ENCODE results near the gene TMEM266.

TMEM266 gene

DNA sequence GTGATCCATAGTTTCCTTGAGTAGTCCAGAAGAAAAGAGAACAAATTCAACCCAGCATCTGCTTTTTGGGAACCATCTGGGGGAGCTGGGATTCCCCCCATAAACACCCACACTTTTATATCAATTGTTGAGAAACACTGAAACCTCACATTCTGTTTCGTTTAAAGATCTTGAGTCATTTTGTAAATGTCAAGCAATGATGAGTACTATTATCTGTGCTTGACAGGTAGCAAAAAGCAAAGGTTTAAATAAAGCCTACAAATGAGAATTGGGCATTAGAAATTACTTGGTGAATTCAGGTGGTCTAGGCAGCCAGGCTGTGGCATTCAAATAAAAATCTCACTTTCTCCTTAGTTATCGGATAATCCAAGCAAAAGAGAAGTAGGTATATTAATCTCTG lies 75.7 kb downstream of the TMEM266 start:
- no peak for DNase-seq

DNA sequence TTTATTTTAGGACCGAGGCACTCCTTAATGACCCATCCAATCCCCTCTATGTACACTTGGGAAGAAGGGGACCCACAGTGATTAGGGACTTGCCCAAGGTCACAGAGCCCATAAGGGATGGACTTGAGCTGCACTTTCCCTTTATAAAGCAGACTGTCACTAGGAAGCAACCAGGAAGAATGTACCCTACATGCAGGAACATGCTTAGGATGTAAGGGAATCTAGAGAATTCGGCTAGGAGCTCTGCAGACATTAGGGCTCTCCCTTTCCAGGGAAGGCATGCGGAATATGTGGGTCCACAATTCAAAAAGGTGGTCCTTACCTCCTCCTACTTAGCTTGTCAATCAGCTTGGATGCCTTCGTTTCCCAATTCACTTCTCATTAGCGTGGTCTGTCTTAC lies 78.7 kb downstream of the TMEM266 start:
- no peak for DNase-seq

DNA sequence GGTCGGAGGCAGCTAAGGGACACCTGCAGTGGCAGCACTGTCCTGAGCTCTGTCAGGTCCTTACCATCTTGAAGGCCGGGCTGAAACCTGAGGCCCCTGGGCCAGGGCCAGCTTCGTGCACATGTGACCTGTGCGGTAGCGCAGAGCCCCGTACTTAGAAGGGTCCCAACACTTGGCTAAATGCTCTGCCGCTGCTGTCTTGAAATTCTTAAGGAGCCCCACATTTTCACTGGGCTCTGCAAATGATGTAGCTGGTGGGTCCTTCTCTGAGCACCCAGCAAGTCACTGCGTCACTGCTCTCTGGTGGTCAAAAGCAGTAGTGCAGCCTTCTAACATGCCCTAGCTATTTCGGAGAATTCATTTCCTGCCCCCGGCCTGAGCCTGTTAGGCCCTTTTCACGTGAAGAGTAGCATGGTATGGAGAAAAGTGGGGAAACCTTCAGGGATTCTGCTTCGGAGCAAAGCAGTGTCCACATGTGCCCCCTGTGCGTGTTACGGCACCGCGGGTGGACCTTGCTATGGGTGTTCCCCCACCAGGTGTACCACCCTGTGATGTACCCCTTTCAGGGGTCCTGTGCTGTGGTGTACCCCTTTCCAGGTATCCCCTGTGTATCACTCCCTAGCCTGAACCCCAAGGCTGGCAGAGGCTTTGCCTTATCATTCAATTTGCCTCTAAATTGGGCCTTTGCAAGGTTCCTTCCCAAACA lies 79.7 kb downstream of the TMEM266 start:
- DNase-seq: peak; percentile 65 to 78

DNA sequence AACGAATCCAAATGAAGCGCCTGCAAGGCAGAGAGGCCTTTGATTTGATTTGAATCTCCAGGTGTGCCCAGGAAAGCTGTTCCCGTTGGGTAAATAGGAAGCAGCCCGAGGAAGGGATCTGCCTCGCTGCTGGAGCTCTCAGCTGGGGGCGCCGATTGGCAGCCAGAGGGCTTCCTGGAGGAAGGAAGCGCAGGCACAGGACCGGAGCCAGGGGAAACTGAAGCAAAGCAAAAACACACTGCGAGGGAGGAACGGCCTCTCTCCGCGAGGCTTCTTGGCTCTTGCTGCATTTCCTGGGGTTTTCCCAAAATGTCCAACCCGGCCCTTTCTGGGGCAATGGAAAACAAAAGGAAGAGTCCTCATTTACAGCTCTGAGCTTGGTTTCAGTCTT lies 80.3 kb downstream of the TMEM266 start:
- DNase-seq: no peak

DNA sequence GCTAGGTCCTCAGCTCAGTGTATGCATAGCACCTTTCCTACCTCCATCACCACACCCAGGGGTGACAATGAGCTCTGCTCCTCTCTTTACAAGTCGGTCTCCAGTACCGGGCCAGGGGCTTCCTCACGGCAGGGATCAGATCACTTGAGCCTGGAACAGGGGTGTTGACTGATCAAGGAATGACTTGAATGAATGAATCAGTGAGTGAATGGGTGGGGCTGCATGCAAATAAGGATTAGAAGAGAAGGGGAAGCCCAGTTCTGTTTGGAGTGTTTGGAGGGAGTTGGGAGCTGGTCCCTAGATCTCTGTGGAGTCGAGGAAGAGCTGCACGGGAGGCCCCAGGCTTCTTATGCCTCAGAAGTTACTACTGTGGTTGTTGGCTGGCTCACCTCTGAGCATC lies 87.0 kb downstream of the TMEM266 start:
- DNase-seq: no peak

DNA sequence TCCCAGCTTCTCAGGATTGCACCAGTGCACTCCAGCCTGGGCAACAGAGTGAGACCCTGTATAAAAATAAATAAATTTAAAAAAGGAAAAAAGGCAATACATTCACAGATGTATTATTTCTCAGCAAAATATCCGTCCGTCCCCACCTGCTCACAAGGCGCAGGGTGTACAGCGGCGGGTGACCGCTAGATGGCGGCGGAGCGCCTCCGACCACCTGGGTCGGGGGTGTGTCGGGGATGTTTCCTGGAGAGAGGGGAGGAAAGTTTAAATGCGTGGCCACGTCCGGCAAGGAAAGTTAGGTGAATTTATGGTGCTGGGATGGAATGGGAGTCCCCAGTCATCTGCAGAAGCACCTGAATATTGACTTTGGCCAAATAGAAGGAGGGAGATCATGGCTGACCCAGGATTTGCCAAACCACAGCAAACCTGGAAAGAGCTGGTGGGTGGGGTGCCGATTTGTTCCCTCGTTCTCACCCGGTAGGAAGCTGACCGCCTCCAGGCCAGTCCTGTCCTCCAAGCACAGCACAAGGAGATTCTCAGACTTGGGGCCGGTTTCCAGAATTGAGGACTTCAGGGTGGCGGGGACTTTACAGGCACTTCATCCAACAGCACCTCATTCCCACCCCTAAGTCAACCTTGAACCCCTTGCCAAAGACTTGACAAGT lies 88.3 kb downstream of the TMEM266 start:
- DNase-seq: peak; percentile 31 to 65

DNA sequence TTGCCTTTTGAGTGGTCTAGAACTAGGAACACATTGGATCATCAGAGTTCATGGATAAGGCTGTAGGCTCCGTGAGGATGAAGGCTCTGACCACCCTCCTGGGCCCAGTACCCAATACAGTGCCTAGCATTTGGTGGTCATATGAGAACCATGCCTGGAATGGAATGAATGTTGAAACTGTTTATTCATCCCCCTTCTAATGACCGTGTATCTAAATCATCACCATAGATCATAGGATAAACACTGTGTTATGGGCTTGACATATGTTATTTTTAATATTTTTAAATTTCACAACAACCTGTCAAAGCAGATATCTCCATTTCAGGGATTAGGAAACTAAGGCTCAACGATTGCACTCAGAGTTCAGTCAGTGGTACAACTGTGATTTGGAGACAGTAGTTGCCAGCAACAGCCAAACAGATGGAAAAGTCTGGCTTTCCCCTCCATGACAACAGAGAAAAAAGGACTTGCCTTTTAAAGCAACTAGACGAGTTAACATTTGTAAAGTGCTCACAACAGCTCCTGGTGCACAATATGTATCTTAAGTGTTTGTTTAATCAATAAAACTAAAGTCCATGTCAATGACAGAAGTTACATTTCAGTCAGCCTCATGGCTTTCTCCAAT lies 89.6 kb downstream of the TMEM266 start:
- peak in 1 of 2 experiments; percentile 15 for DNase-seq

DNA sequence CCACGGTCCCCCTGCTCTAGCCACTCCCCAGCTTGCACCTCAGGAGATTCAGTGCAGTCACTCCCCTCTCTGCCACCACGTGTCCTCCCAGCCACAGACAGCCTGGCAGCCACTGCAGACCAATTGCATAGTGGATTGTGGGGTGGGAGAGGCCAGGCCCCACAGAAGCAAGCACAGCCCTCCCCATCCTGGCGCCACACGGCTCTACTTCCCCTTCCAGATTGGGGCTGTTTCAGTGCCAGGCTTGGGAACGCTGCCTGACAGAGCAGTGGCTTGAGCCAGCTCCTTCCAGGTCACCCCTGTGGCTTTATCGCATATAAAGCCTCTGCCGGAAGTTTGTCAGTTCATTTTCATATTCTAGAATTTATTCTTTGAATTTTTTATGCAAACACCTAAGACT lies 90.7 kb downstream of the TMEM266 start:
- peak in 1 of 2 experiments; percentile 69 for DNase-seq

DNA sequence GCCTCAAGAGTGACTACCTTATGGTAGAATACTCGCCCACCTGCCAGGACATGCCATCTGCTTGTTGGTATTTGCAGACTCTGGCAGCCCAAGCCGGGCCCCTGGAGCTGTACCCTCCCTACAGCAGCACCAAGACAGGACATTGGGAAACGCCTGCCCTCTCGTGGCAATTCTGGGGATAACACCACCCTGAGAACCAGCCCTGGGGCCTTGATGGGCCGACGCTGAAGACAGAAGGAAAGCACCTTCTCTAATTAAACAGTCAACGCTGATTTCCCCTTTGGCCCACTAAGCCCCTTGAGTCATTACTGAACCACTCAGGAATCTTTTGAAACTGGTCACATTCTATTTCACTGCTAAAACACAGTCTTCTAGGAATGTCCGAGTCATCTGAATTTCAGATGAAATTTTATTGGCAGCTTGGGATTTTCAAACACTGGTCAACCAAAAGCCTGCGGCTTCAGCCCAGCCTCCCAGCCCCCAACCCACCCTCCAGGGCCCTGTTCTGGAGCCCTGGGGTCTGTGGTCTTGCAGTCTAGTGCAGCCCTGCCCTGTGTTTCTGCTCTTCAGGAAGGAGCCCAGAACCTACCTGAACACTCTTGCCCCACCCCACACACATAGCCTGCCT lies 91.3 kb downstream of the TMEM266 start:
- peak; percentile 97 for DNase-seq

DNA sequence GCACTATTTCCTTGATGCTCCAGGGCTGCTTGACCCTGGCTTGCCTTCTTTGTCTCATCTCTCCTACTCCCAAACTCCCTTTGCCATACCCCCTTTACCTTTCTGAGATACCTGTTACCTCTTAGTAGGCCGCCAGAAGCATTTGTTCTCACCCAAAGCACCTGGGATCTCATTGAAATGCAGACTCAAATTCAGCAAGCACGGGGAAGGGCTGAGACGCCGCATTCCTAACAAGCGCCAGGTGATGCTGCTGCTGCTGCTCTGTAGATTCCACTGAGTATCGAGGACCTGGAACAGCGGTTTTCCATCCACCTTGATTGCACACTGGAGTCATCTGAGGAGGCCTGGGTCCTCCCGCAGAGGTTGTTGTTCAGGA lies 91.8 kb downstream of the TMEM266 start:
- no peak for DNase-seq

DNA sequence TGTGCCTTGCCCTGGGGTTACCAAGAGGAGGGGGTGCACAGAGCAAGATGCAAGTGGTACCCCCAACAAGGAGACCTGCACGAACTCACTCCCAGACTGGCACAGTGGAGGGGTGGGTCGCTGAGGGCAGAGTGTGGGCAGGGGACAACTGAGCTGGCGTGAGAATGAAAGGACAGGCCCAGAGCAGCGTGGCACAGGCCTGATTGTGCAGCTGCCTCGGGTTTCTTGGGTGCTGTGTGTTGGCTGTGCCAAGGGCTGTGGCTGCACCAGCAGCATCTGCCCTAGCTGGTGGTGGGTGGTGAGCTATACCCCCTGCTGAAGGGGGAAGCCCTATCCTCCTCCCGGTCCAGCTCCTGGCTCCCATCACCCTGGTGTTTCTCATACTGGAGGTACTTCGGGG lies 92.4 kb downstream of the TMEM266 start:
- DNase-seq: no peak

DNA sequence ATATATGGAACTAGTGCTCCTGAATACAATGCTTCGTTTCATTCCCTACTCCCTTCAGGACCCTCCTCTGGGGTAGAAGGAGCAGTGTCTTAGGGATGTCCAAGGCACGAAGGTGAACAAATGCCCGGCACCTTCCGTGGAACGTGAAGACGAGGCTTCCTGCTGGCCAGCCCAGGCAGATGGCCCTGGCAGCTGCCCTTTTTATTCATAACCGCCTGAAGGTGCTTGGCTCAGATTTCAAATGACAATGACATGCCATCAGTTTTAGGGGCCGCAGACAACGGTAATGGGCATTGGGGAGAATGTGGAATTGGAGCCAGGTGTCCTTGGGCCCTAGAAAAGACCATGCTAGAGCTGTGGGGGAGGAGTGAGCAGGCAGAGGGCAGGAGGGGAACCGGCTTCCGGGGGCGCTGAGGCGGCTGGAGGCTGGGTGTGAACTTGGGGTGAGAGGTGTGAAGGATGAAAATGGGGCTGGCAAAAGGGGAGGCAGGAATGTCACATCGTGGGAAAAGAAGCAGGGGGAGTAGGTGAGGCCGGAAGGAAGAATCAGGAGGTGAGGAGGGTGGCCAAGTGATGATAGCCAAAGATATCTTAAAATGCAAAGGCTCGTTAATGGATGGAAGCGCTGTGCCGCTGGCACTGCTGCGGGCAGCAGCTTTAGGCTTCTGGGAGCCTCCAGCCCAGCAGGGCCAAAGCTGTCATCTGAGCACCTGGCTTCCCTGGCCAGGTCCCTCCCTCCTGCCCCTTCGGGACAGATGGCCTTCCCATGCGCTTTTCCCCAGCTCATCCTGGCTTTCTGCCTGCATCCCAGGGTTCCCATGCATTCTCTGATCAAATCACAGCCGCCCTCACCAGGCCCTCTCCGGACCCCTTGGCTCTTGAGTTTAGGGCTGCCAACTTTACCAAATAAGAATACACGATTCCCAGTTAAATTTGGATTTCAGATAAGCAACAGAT lies 93.7 kb downstream of the TMEM266 start:
- peak; percentile 82 to 95 for DNase-seq

DNA sequence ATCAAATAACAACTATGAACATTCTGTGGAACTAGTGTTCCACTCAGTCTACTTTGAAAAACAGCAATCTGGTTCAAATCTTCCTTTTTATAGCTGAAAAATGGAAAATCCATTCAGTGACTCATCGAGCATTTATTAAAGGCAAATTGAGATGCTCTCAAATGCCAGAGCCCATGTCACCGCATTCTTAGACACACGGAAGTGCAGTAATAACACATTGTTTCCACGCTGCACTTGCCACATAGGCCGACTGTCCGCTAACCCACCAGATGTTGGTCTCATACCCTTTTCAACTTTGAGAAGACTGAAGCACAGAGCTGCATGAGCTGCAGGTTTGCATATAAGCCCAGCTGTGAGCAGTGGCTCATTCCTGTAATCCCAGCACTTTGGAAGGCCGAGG lies 95.9 kb downstream of the TMEM266 start:
- DNase-seq: no peak

DNA sequence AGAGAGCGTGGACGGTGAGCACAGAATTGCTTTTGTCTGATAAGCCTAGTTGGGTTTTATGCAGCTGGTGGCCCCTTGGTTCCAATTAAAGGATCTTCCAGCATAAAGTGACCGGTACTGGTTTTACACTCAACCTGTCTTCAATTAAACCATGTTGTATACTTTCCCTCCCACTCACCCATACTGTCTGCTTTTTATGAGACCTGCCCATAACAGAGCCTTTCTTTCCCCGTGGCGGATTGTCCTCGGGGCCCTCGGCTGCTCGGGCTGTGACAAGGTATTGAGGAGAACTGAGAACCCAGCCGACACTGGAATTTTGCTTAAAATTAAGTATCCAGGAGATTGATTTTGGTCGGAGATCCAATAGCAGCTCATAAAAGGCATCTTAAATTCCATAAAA lies 98.4 kb downstream of the TMEM266 start:
- DNase-seq: no peak

DNA sequence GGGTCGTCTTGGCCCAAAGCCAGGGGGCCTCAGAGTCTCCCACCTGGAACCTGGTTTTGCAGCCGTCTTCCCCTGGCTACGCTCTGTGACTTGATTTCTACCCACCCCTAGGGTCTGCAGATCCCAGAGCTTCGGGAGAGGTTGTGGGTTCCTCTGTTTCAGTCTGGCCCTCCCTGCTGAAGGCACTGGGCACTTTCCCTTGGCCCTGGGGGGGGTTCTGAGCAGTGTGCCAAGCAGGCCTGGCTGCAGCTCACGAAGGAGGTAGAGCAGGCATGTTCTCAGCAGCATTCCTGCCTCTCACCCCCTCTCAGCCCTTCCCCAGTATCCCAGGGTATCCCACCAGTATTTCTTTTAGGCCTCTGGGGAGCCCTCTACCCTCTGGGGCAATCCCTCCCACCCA lies 99.0 kb downstream of the TMEM266 start:
- no peak for DNase-seq

DNA sequence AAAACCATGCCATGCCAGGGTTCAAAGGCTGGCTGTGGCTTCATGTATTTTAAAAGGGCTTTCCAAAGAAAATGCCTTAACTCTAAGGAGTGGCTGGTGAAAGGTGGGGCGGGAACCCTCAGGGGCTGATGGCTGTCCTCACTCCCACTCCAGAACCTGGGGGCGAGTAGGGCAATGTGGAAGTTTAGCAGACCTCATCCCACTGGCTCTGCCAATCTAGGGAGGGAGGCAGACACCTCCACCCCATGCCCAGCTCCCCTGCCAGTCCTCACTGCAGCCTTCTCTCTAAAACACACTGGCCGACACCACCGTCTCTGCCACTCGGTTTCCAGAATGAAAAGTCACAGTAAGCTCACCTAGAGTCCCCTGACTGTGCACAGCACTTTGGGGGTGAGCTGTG lies 99.5 kb downstream of the TMEM266 start:
- no peak for DNase-seq

DNA sequence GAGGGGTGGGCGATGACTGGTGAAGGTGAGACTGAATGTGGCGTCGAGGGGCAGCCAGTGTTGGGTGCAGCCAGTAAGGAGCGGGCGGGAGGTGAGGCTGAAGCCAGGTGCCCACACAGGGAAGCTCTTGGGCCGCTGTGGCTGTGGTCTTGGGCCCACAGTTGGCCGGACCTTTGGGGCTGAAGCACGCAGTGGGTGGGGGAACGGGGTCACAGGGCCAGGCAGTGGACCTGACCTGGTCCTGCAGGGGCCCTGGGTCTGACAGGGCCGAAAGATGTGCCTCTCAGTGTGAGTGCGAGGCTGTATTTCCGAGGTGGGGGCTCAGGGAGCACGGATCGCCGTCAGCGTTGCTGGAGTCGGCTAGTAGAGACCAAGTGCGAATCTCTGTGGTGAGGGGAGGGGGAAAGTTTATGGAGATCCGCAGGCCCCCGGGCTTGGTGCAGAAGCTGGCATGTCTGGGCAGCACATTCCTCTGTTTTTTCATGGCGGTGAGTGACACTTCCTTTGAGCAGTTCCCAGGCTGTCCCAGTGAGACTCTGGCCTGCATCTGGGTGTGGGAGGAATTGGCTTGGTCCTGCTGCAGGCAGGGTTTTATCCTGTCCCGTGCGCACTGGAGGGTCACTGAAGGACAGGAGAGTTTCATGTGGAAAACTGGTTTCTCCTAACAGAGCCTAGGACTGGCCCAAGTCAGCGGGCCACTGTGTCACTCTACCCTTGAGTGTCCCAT lies 100.8 kb downstream of the TMEM266 start:
- DNase-seq: no peak

DNA sequence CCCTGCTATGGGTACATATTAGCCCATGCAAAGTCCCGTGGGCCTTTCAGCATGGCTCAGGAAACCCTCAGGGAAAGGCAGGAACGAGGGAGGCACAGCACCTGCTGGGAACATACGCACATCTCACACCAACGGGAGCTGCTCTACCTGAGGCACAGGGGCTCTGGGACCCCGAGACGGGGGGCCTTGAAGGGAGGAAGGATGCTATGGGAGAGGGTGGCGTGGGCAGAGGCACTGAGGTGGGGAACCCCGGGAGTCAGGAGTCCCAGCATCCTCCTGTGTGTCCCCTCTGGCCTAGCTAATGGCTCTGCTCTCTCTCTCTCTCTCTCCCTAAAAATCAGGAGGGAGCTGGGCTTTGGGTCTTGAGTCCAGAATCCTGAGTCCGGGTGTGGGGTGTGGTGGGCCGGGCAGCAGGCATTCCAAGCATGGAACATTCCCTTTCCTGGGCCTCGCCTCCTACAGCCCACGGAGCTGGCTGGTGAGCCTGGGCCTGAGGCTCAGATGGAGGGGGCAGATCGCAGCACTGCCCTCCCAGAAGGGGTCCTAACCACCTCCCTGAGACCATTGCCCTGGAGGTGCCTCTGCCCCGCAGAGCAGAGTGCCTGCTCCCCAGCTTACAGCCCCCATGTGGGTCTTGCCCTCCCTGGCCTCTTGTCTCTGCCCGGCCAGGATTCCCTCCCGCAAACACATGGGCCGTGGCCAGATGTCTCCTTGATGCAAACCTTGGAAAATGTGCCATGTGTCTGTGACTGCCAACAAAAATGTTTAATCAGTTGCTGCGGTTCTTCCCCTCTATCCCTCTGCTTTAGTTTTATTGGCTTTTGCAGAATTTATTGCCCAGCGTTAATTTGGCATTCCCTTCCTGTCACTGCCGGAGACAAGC lies 101.6 kb downstream of the TMEM266 start:
- DNase-seq: peak; percentile 16 to 43

DNA sequence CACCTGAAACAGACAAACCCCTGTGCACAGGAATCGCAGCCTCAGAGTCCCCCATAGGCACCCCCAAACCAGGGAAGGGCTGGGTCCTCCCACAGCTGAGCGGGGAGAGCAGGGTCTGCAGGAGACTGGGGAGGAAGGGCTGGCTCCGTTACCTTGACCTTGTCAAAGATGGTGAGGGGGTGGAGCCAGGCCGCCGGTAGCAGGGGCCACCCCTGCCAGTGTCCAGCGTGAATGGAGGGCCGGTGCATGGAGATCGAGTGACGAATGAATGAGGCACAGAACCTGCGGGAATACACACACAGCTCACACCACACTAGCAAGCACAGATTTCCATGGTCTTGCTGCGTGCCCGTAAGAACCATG lies 102.2 kb downstream of the TMEM266 start:
- no peak for DNase-seq

DNA sequence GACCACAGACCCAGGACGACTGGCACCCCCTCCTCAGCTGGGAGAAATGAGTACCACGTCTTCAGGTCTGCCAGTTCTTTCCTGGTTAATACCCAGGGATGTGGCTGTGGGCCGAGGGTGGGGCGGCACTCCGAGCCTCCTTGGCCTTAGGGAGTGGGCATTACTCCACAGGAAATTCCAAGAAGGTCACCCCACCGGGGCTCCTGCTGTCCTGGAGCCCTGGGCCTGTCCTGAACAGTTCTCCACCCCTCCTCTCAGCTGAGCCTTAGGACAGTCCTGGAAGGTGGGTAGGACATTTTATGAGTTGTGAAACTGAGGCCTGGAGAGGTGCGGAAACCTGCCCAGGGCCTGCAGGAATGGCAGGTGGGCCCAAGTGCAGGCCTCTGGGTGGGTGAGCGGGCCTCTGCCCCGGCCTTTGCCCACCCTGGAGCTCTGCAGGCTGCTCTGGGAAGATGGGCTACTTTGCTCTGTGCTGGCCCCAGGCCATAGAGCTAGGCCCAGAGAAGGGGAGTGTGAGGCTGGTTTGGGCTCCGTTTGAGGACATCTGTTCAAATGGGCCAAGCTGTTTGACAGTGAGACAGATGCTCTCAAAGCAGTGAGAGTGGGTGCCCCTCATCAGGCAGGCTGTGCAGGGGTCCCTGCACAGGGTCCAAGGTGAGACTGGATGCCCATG lies 103.1 kb downstream of the TMEM266 start:
- DNase-seq: peak; percentile 77 to 88
